DND-41 (cell line): ENCODE measurements around the gene CEP350.

Experiments used
- ATAC-seq: fragments of 200-7000 bp; cut with Tn5 transposase; 3 replicates; pipeline ENCODE4 v1.9.1; 2021; ENCODE audit warnings: low read depth; ENCODE audit not compliant: insufficient read depth
- DNase-seq: peaks from one replicate; pipeline ENCODE4 v3.0.0-alpha.2; 2020
- H2AFZ ChIP-seq: 2 replicates; pipeline ENCODE4 v1.6.0; 2012; ENCODE audit warnings: low read depth, low read length
- H3K27ac ChIP-seq: 2 replicates; pipeline ENCODE4 v1.5.1; 2012; ENCODE audit warnings: low read length, inconsistent platforms
- H3K27me3 ChIP-seq: fragments of 200-600 bp; sonication (generic); 2 replicates; pipeline ENCODE4 v1.6.0; 2012; ENCODE audit warnings: low read length, mild to moderate bottlenecking, inconsistent platforms; ENCODE audit not compliant: insufficient read depth, poor library complexity
- H3K36me3 ChIP-seq: 2 replicates; pipeline ENCODE4 v1.5.1; 2012; ENCODE audit warnings: low read length, inconsistent platforms; ENCODE audit not compliant: insufficient read depth
- H3K4me1 ChIP-seq: 2 replicates; pipeline ENCODE4 v1.5.1; 2012; ENCODE audit warnings: mild to moderate bottlenecking, low read length; ENCODE audit not compliant: insufficient read depth
- H3K4me2 ChIP-seq: 2 replicates; pipeline ENCODE4 v1.6.0; 2012; ENCODE audit warnings: mild to moderate bottlenecking, moderate library complexity, low read length, inconsistent platforms; ENCODE audit not compliant: insufficient read depth
- H3K4me3 ChIP-seq, 2 experiments: fragments of 200-600 bp in 1 of 2; shearing (Covaris generic) in 1 of 2; 2 replicates each; pipeline ENCODE4 v1.5.1; 2012 to 2016; ENCODE audit warnings: inconsistent platforms in 2 of 2, low read length in 2 of 2, mild to moderate bottlenecking in 2 of 2, low read depth in 1 of 2, moderate library complexity in 1 of 2
- H3K79me2 ChIP-seq: 2 replicates; pipeline ENCODE4 v1.6.0; 2012; ENCODE audit warnings: low read length, inconsistent platforms; ENCODE audit not compliant: insufficient read depth
- H3K9ac ChIP-seq: 2 replicates; pipeline ENCODE4 v1.6.0; 2012; ENCODE audit warnings: low read depth, mild to moderate bottlenecking, inconsistent platforms, low read length, moderate library complexity
- H3K9me3 ChIP-seq: 2 replicates; pipeline ENCODE4 v1.5.1; 2012; ENCODE audit warnings: low read length, moderate library complexity, mild to moderate bottlenecking, inconsistent platforms; ENCODE audit not compliant: insufficient read depth, severe bottlenecking
- H4K20me1 ChIP-seq: 2 replicates; pipeline ENCODE4 v1.6.0; 2012; ENCODE audit warnings: low read length; ENCODE audit not compliant: insufficient read depth
- CTCF ChIP-seq: IDR thresholded peaks from 2 replicates; pipeline ENCODE4 v1.5.1; 2012; ENCODE audit warnings: borderline replicate concordance, low read length, moderate library complexity, mild to moderate bottlenecking; ENCODE audit not compliant: poor library complexity, severe bottlenecking; ENCODE audit errors: extremely low read depth
- EZH2 ChIP-seq: IDR thresholded peaks from 3 replicates; pipeline ENCODE4 v1.6.1; 2012; ENCODE audit warnings: borderline replicate concordance, low read depth, mild to moderate bottlenecking, moderate library complexity, low read length, inconsistent platforms; ENCODE audit not compliant: severe bottlenecking

Gene CEP350

GRCh38 chr1:180070286-180070685 is 115.7 kb downstream of the CEP350 start:
- TF ChIP-seq CTCF (no peak), EZH2 (no peak)
- ATAC-seq = no peak
- Histone ChIP-seq H3K4me3 (no peak overlapping the region), H3K36me3 (peaks cover 85% of the 10 kb centered on the region), H3K27ac (no peak overlapping the region), H4K20me1 (no peaks in the 10 kb centered on the region), H3K9ac (no peak overlapping the region), H3K4me1 (no peaks in the 10 kb centered on the region), H3K27me3 (no peaks in the 10 kb centered on the region), H3K4me2 (no peak overlapping the region), H3K79me2 (no peaks in the 10 kb centered on the region), H2AFZ (no peak overlapping the region), H3K9me3 (no peaks in the 10 kb centered on the region)
- DNase-seq = no peak

- TF ChIP-seq EZH2 (no peak), CTCF (no peak)
Measured at GRCh38 chr1:180071759-180072158, 117.1 kb downstream of the CEP350 start.

GRCh38 chr1:180080439-180080838 is 125.8 kb downstream of the CEP350 start:
- H3K27me3 ChIP-seq = no peaks in the 10 kb centered on the region
- no peaks in the 10 kb centered on the region for H3K9me3 ChIP-seq
- TF ChIP-seq CTCF (no peak), EZH2 (no peak)
- DNase-seq = no peak
- H3K4me2 ChIP-seq = no peak overlapping the region
- no peak overlapping the region for H3K4me3 ChIP-seq
- H3K4me1 ChIP-seq = no peaks in the 10 kb centered on the region
- no peak overlapping the region for H2AFZ ChIP-seq
- no peaks in the 10 kb centered on the region for H3K79me2 ChIP-seq
- H4K20me1 ChIP-seq = no peaks in the 10 kb centered on the region
- no peak for ATAC-seq
- H3K36me3 ChIP-seq = peaks cover 63% of the 10 kb centered on the region
- H3K27ac ChIP-seq = no peak overlapping the region
- no peak overlapping the region for H3K9ac ChIP-seq

More at GRCh38 chr1:180071759-180072158, 117.1 kb downstream of the CEP350 start:
- H3K27ac ChIP-seq = no peak overlapping the region
- no peaks in the 10 kb centered on the region for H3K27me3 ChIP-seq
- ATAC-seq = no peak
- no peak overlapping the region for H3K9ac ChIP-seq
- H3K79me2 ChIP-seq = no peaks in the 10 kb centered on the region
- H4K20me1 ChIP-seq = no peaks in the 10 kb centered on the region
- H3K9me3 ChIP-seq = no peaks in the 10 kb centered on the region
- H3K4me2 ChIP-seq = no peak overlapping the region
- no peak overlapping the region for H3K4me3 ChIP-seq
- no peak overlapping the region for H2AFZ ChIP-seq
- H3K36me3 ChIP-seq = peaks cover 86% of the 10 kb centered on the region
- H3K4me1 ChIP-seq = no peaks in the 10 kb centered on the region
- DNase-seq = no peak

- DNase-seq (no peak), ATAC-seq (no peak)
- no peak overlapping the region for H2AFZ ChIP-seq
- H3K4me3 ChIP-seq = no peak overlapping the region
- H3K9me3 ChIP-seq = no peaks in the 10 kb centered on the region
- H3K9ac ChIP-seq = no peak overlapping the region
- peaks cover 61% of the 10 kb centered on the region for H3K36me3 ChIP-seq
- no peaks in the 10 kb centered on the region for H4K20me1 ChIP-seq
- H3K79me2 ChIP-seq = no peaks in the 10 kb centered on the region
- TF ChIP-seq EZH2 (no peak), CTCF (no peak)
- H3K4me1 ChIP-seq = no peaks in the 10 kb centered on the region
- H3K27ac ChIP-seq = no peak overlapping the region
- no peak overlapping the region for H3K4me2 ChIP-seq
- H3K27me3 ChIP-seq = no peaks in the 10 kb centered on the region
Measured at GRCh38 chr1:180081474-180081873, 126.9 kb downstream of the CEP350 start.
